H9 (cell line): ENCODE data around the gene SYT7. TPM values are rescaled to one million over a fixed set of nuclear protein-coding genes. Genes with fewer than 3 reads are reported as not detected.

ENCODE experiments used
- DNase-seq: peaks from one replicate; pipeline ENCODE4 v3.0.0-alpha.2; 2017
- H2AFZ ChIP-seq: one replicate; pipeline ENCODE4 v1.6.1; 2013; ENCODE audit warnings: mild to moderate bottlenecking, low read length, control low read depth, moderate library complexity
- H2AK5ac ChIP-seq: 2 replicates; pipeline ENCODE4 v1.6.1; 2013; ENCODE audit warnings: low read length, control low read depth, mixed read lengths; ENCODE audit not compliant: insufficient read length
- H2BK120ac ChIP-seq: one replicate; pipeline ENCODE4 v1.6.1; 2013; ENCODE audit warnings: low read depth, mild to moderate bottlenecking, low read length, control low read depth, inconsistent platforms; ENCODE audit not compliant: poor library complexity, severe bottlenecking
- H2BK12ac ChIP-seq: 2 replicates; pipeline ENCODE4 v1.6.1; 2013; ENCODE audit warnings: low read length, control low read depth, mixed read lengths, low read depth; ENCODE audit not compliant: insufficient read length
- H2BK15ac ChIP-seq: 2 replicates; pipeline ENCODE4 v1.6.1; 2013; ENCODE audit warnings: low read depth, low read length, control low read depth
- H2BK20ac ChIP-seq: one replicate; pipeline ENCODE4 v1.6.1; 2013; ENCODE audit warnings: low read depth, mild to moderate bottlenecking, low read length, control low read depth, inconsistent platforms; ENCODE audit not compliant: poor library complexity, severe bottlenecking
- H2BK5ac ChIP-seq: 2 replicates; pipeline ENCODE4 v1.6.1; 2013; ENCODE audit warnings: low read length, control low read depth, mixed read lengths; ENCODE audit not compliant: insufficient read length
- H3K14ac ChIP-seq: 2 replicates; pipeline ENCODE4 v1.6.1; 2013; ENCODE audit warnings: low read length, control low read depth; ENCODE audit not compliant: insufficient read depth
- H3K18ac ChIP-seq: 2 replicates; pipeline ENCODE4 v1.6.1; 2013; ENCODE audit warnings: low read depth, mild to moderate bottlenecking, mixed read lengths, low read length, control low read depth; ENCODE audit not compliant: insufficient read length
- H3K23ac ChIP-seq: 2 replicates; pipeline ENCODE4 v1.6.1; 2013; ENCODE audit warnings: low read length, control low read depth, mixed read lengths, low read depth; ENCODE audit not compliant: insufficient read length
- H3K23me2 ChIP-seq: 2 replicates; pipeline ENCODE4 v1.6.1; 2013; ENCODE audit warnings: low read depth, mild to moderate bottlenecking, mixed read lengths, low read length, control low read depth; ENCODE audit not compliant: insufficient read length, poor library complexity, severe bottlenecking
- H3K27ac ChIP-seq: 2 replicates; pipeline ENCODE4 v1.5.1; 2013; ENCODE audit warnings: low read length, control low read depth, mixed read lengths, low read depth; ENCODE audit not compliant: insufficient read length
- H3K27me3 ChIP-seq: 2 replicates; pipeline ENCODE4 v1.6.1; 2013; ENCODE audit warnings: low read length, control low read depth, inconsistent platforms; ENCODE audit not compliant: insufficient read depth
- H3K4ac ChIP-seq: 2 replicates; pipeline ENCODE4 v1.6.1; 2013; ENCODE audit warnings: low read depth, mild to moderate bottlenecking, control low read depth, inconsistent platforms, low read length, moderate library complexity
- H3K4me1 ChIP-seq: 2 replicates; pipeline ENCODE4 v1.6.1; 2013; ENCODE audit warnings: low read length, control low read depth, inconsistent platforms; ENCODE audit not compliant: insufficient read depth
- H3K4me2 ChIP-seq: 2 replicates; pipeline ENCODE4 v1.6.1; 2013; ENCODE audit warnings: low read length, control low read depth, mixed read lengths; ENCODE audit not compliant: insufficient read length, insufficient read depth
- H3K56ac ChIP-seq: 2 replicates; pipeline ENCODE4 v1.6.1; 2013; ENCODE audit warnings: low read depth, mild to moderate bottlenecking, mixed read lengths, low read length, control low read depth; ENCODE audit not compliant: insufficient read length
- H3K79me1 ChIP-seq: 2 replicates; pipeline ENCODE4 v1.6.1; 2013; ENCODE audit warnings: low read depth, mild to moderate bottlenecking, moderate library complexity, low read length, control low read depth, inconsistent platforms; ENCODE audit not compliant: insufficient read depth, poor library complexity, severe bottlenecking
- H3K79me2 ChIP-seq: 2 replicates; pipeline ENCODE4 v1.6.1; 2013; ENCODE audit warnings: low read length, control low read depth, inconsistent platforms; ENCODE audit not compliant: insufficient read depth
- H3K9ac ChIP-seq: 2 replicates; pipeline ENCODE4 v1.6.1; 2013; ENCODE audit warnings: low read length, control low read depth, mixed read lengths; ENCODE audit not compliant: insufficient read length; ENCODE audit errors: extremely low read depth
- H3K9me3 ChIP-seq: one replicate; pipeline ENCODE4 v1.6.1; 2013; ENCODE audit warnings: low read depth, low read length, inconsistent platforms; ENCODE audit not compliant: control insufficient read depth
- H3T11ph ChIP-seq: one replicate; pipeline ENCODE4 v1.6.1; 2013; ENCODE audit warnings: mild to moderate bottlenecking, low read length, control low read depth, inconsistent platforms
- H4K20me1 ChIP-seq: one replicate; pipeline ENCODE4 v1.6.1; 2013; ENCODE audit not compliant: control insufficient read depth, insufficient read length, insufficient read depth
- H4K5ac ChIP-seq: 2 replicates; pipeline ENCODE4 v1.6.1; 2013; ENCODE audit warnings: low read depth, mild to moderate bottlenecking, mixed read lengths, low read length, control low read depth; ENCODE audit not compliant: insufficient read length
- H4K8ac ChIP-seq: replicated peaks from 2 replicates; pipeline ENCODE4 v1.6.1; 2013; ENCODE audit warnings: low read length, control low read depth, mixed read lengths, low read depth; ENCODE audit not compliant: insufficient read length
- H4K91ac ChIP-seq: 2 replicates; pipeline ENCODE4 v1.6.1; 2013; ENCODE audit warnings: low read depth, mild to moderate bottlenecking, moderate library complexity, mixed read lengths, low read length, control low read depth; ENCODE audit not compliant: insufficient read length
- H3K27ac Mint-ChIP-seq, 3 experiments: 2 replicates in 2 of 3; 3 replicates in 1 of 3; pipeline ENCODE4 v1.8.0; 2020 to 2021; ENCODE audit warnings: mixed read lengths in 3 of 3, mild to moderate bottlenecking in 1 of 3, moderate library complexity in 1 of 3
- H3K27me3 Mint-ChIP-seq: 2 replicates; pipeline ENCODE4 v1.8.0; 2021; ENCODE audit warnings: low read depth, mild to moderate bottlenecking, moderate library complexity, mixed read lengths
- H3K36me3 Mint-ChIP-seq, 3 experiments: 2 replicates in 2 of 3; 3 replicates in 1 of 3; pipeline ENCODE4 v1.8.0; 2020 to 2021; ENCODE audit warnings: low read depth in 3 of 3, mixed read lengths in 3 of 3; ENCODE audit not compliant: insufficient read depth in 1 of 3
- H3K4me1 Mint-ChIP-seq, 2 experiments: 2 replicates each; pipeline ENCODE4 v1.8.0; 2020; ENCODE audit warnings: mixed read lengths in 2 of 2
- H3K4me3 Mint-ChIP-seq, 2 experiments: 2 replicates in 1 of 2; 3 replicates in 1 of 2; pipeline ENCODE4 v1.8.0; 2020 to 2021; ENCODE audit warnings: mild to moderate bottlenecking in 2 of 2, mixed read lengths in 2 of 2, moderate library complexity in 1 of 2
- H3K9me3 Mint-ChIP-seq, 2 experiments: 2 replicates in 1 of 2; 3 replicates in 1 of 2; pipeline ENCODE4 v1.8.0; 2020; ENCODE audit warnings: mild to moderate bottlenecking in 2 of 2, mixed read lengths in 2 of 2, moderate library complexity in 1 of 2
- CTCF ChIP-seq: fragments of 200-600 bp; sonication (generic); conservative IDR thresholded peaks from 3 replicates; pipeline ENCODE4 v1.8.0; 2021; ENCODE audit warnings: antibody characterized with exemption, mild to moderate bottlenecking
- WGBS: extraction: QIAGEN DNeasy Blood & Tissue Kit; methylation state at CpG from one replicate; pipeline ENCODE4 v1.1.7; 2013; ENCODE audit warnings: missing lambda C conversion rate, low lambda C conversion rate, mixed read lengths; ENCODE audit not compliant: insufficient read length; ENCODE audit errors: extremely low coverage; 5-methylcytosine and 5-hydroxymethylcytosine counted together
- total RNA-seq: library from RNA; stranded (reverse); gene quantifications from 2 replicates; pipeline ENCODE4 v1.2.1, GENCODE V29; 2021

SYT7 gene
- total RNA-seq, 1 experiment from 2014 or later = 8.8 TPM

GRCh38 chr11:61533401-61533800 is 47.5 kb downstream of the SYT7 start:
- Histone ChIP-seq H3K9ac (no peak overlapping the region), H3K4me1 (no peaks in the 10 kb centered on the region), H3K4me2 (no peak overlapping the region), H3K4ac (no peak overlapping the region), H4K20me1 (no peaks in the 10 kb centered on the region), H3K27me3 (no peaks in the 10 kb centered on the region), H3K18ac (no peak overlapping the region), H3K23me2 (no peaks in the 10 kb centered on the region), H3K27ac (no peak overlapping the region), H4K91ac (no peak overlapping the region), H3K9me3 (no peaks in the 10 kb centered on the region), H3K23ac (no peak overlapping the region), H3K56ac (no peak overlapping the region), H3K79me1 (no peaks in the 10 kb centered on the region), H2BK120ac (no peak overlapping the region), H2AK5ac (no peak overlapping the region), H2BK20ac (no peak overlapping the region), H4K5ac (no peak overlapping the region), H3T11ph (no peak overlapping the region), H2BK5ac (no peak overlapping the region), H2AFZ (no peak overlapping the region), H2BK12ac (no peak overlapping the region), H3K14ac (no peak overlapping the region), H3K79me2 (no peaks in the 10 kb centered on the region), H4K8ac (no peak overlapping the region), H2BK15ac (no peak overlapping the region)
- TF ChIP-seq CTCF = no peak
- Mint-ChIP-seq H3K27ac (no peak overlapping the region), H3K4me3 (no peak overlapping the region), H3K9me3 (no peaks in the 10 kb centered on the region), H3K27me3 (peaks cover 8% of the 10 kb centered on the region), H3K4me1 (peaks cover 4 to 20% of the 10 kb centered on the region in 2 experiments), H3K36me3 (no peaks in the 10 kb centered on the region)
- DNase-seq = no peak
- no CpG with 5 or more reads among the region's 8 CpGs for WGBS
